ENCODE data around the gene CPNE2.

GRCh38 chr16:57045694-57046381, 46.5 kb upstream of the CPNE2 start:
- TF ChIP-seq CTCF (IDR thresholded peaks at IDR 0.05) (peak; percentile 52 to 66 (median 58)), POLR2A (IDR thresholded peaks at IDR 0.05) (no peak)

All from uterus (tissue), 2 donors.